Measurements from ENCODE around the gene MYO5C. TPM values are rescaled to one million over a fixed set of nuclear protein-coding genes. Genes with fewer than 3 reads are reported as not detected.

The MYO5C gene
- total RNA-seq, 2 donors from 2014 or later, result 3.0 to 18.4 TPM

DNA sequence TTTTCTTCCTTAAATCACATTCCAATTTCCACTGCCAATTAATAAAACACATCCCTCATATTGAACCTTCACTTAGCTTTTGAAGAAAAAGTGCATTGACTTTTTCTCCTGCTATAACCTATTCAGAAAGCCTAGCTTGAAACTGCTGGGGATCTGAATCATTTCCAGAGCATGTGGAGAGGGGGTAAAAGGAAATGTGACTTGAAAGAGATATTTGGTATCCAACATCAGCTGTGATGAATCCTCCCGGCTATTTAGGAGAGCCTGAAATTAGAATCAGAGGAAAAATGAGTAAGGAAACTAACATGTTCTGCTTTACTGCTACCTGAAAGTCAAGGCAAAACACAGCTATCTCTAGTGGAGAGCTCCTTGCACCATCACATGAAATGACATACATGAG lies 101.8 kb downstream of the MYO5C start:
- Histone ChIP-seq H3K4me3 (no peak overlapping the region), H3K4me1 (ENCODE audit: control insufficient read depth in 1 of 2, low read depth in 2 of 2) (no peaks in the 10 kb centered on the region), H3K27me3 (replicated peaks; ENCODE audit: insufficient read depth) (no peaks in the 10 kb centered on the region), H3K27ac (no peak overlapping the region), H3K36me3 (no peaks in the 10 kb centered on the region), H3K9me3 (no peaks in the 10 kb centered on the region)
- ATAC-seq (ENCODE audit: insufficient number of reproducible peaks, low FRiP score, low read depth) (no peak), DNase-seq (ENCODE audit: low spot score) (no peak)
- TF ChIP-seq, protein P1, sequence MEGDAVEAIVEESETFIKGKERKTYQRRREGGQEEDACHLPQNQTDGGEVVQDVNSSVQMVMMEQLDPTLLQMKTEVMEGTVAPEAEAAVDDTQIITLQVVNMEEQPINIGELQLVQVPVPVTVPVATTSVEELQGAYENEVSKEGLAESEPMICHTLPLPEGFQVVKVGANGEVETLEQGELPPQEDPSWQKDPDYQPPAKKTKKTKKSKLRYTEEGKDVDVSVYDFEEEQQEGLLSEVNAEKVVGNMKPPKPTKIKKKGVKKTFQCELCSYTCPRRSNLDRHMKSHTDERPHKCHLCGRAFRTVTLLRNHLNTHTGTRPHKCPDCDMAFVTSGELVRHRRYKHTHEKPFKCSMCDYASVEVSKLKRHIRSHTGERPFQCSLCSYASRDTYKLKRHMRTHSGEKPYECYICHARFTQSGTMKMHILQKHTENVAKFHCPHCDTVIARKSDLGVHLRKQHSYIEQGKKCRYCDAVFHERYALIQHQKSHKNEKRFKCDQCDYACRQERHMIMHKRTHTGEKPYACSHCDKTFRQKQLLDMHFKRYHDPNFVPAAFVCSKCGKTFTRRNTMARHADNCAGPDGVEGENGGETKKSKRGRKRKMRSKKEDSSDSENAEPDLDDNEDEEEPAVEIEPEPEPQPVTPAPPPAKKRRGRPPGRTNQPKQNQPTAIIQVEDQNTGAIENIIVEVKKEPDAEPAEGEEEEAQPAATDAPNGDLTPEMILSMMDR (IDR thresholded peaks at IDR 0.05), result no peak

DNA sequence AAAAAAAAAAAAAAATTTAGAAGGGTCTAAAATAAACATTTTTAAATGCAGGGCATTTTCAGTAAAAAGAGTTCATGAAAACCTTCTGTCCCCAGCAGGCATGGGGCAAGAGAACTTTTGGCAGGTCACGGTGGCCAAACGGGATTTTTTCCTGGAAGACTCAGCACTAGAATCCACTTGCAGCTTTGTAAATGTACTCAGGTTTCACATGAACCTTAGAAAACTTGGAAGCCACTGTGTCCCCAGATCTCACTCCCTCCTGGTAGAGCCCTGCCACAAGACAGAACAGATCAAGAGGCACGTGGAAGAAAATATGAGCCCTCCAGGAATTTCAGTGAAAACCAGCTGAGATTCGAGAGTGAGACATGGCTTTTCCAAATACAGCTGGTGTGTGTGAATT lies 102.3 kb downstream of the MYO5C start:
- H3K27ac ChIP-seq, result no peak overlapping the region
- TF ChIP-seq, protein P1 (IDR thresholded peaks at IDR 0.05), result no peak
- H3K27me3 ChIP-seq (replicated peaks; ENCODE audit: insufficient read depth), result no peaks in the 10 kb centered on the region
- ATAC-seq (ENCODE audit: insufficient number of reproducible peaks, low FRiP score, low read depth), result no peak
- no peaks in the 10 kb centered on the region for H3K36me3 ChIP-seq
- H3K4me3 ChIP-seq, result no peak overlapping the region
- H3K4me1 ChIP-seq (ENCODE audit: control insufficient read depth in 1 of 2, low read depth in 2 of 2), result no peaks in the 10 kb centered on the region
- DNase-seq (ENCODE audit: low spot score), result no peak
- H3K9me3 ChIP-seq, result no peaks in the 10 kb centered on the region

DNA sequence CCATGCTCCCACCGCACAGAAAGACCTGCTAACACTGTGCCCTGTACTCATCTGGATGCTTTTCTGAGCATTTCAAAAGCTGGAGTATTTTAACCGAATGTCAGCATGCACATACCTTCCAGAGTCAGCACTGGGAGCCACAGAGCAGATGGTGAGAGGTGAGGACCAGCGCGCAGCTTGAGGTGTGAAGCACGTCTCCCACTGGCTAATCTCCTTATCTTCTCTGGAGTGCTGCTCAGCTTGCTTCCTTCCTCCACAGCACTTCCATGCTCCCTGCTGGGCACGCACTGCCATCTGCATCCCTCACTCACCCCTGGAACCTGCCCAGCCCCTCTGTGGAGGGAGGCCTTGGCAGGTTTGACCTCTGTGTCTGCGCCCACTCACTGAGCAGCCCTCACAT lies 104.4 kb downstream of the MYO5C start, which contains the start of gene GNB5:
TSS of gene GNB5 (minus strand) at position 186 of the 400 bp plus-strand sequence. CDS start 6,716 bp downstream, outside the sequence.
- Histone ChIP-seq H3K9me3 (no peaks in the 10 kb centered on the region), H3K27ac (no peak within 1 kb of the TSS), H3K4me1 (ENCODE audit: control insufficient read depth in 1 of 2, low read depth in 2 of 2) (no peaks in the 10 kb centered on the region), H3K4me3 (no peak within 1 kb of the TSS), H3K36me3 (no peaks in the 10 kb centered on the region), H3K27me3 (replicated peaks; ENCODE audit: insufficient read depth) (no peaks in the 10 kb centered on the region)
- TF ChIP-seq, protein P1 (IDR thresholded peaks at IDR 0.05), result no peak
- DNase-seq (ENCODE audit: low spot score) (no peak), ATAC-seq (ENCODE audit: insufficient number of reproducible peaks, low FRiP score, low read depth) (no peak)

GRCh38 chr15:52186651-52187486 lies 108.7 kb downstream of the MYO5C start:
- H3K4me1 ChIP-seq (ENCODE audit: control insufficient read depth in 1 of 2, low read depth in 2 of 2), result no peaks in the 10 kb centered on the region
- no peaks in the 10 kb centered on the region for H3K36me3 ChIP-seq
- H3K27ac ChIP-seq, result no peak overlapping the region
- TF ChIP-seq, protein P1 (IDR thresholded peaks at IDR 0.05), result no peak
- H3K9me3 ChIP-seq, result no peaks in the 10 kb centered on the region
- DNase-seq (ENCODE audit: low spot score) (no peak), ATAC-seq (ENCODE audit: insufficient number of reproducible peaks, low FRiP score, low read depth) (no peak)
- no peak overlapping the region for H3K4me3 ChIP-seq
- H3K27me3 ChIP-seq (replicated peaks; ENCODE audit: insufficient read depth), result no peaks in the 10 kb centered on the region

- Histone ChIP-seq H3K4me1 (ENCODE audit: control insufficient read depth in 1 of 2, low read depth in 2 of 2) (peaks cover 0 to 7% of the 10 kb centered on the region in 2 donors), H3K36me3 (no peaks in the 10 kb centered on the region), H3K27me3 (replicated peaks; ENCODE audit: insufficient read depth) (no peaks in the 10 kb centered on the region), H3K4me3 (no peak overlapping the region), H3K27ac (no peak overlapping the region), H3K9me3 (no peaks in the 10 kb centered on the region)
- no peak for DNase-seq (ENCODE audit: low spot score)
- ATAC-seq (ENCODE audit: insufficient number of reproducible peaks, low FRiP score, low read depth), result no peak
- TF ChIP-seq, protein P1 (IDR thresholded peaks at IDR 0.05), result no peak
Measured at GRCh38 chr15:52185151-52185561, 110.4 kb downstream of the MYO5C start.

All from thoracic aorta (tissue), 2 donors.